ENCODE results near the gene CHRDL2. TPM values are rescaled to one million over a fixed set of nuclear protein-coding genes. Genes with fewer than 3 reads are reported as not detected.

The CHRDL2 gene
- total and polyA plus RNA-seq, 2 of the 13 experiments (the other 11 are each of a cell fraction or from before 2014, with no cell fraction given): 0.04 TPM; not detected in 1

DNA sequence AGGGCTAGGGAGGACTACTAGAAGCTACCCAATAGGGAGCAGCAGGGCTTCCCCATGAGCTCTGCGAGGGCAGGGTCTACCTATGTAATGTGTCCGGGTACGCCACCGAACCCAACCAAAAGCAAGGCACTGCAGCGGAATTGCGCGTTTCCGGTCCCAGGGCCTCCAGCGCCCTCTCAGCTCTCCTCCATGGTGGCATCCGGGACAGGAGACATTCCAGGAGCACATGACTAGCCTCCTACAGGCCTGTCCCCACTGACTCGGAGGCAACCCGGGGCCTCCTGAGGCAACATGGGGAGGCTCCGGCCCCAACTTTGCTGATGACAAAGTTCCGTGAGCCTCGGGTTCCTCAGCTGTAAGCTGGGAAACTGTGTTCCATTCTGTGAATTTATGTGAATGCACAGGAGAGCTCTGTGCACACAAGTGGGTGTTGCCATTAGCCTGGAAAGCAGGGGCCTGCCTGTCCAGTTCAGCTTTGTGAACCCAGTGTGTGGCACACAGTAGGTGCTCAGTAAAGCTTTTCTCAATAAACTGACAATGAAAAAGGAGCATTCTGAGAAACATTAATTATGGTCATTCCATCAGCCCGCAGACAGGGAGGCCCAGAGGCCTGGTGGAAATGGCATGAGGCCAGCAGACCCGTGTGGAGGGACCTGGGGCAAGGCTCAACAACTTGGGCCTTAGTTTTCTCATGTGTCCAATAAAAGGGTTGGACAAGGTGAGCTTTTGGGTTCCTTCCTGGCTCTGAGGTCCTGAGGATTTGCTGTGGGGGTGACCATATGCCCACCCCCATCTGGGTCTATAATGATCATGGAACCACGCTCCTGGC is 50.3 kb downstream of the CHRDL2 start:
- in situ Hi-C loops (cut with HindIII; ENCODE audit: extremely low pct_ligation_motif_present, low pct_unique_long_range_greater_than_20kb): no loop called here
- ChIA-PET CTCF (ENCODE audit: low intra/inter-chr PET ratio, low total read pairs) (no interaction called here), POLR2A (interaction anchor here (1.1 kb wide), 1 partner anchor 8 kb away, joined by 3 read pairs; no protein-coding TSS in a partner anchor)
- BruUV-seq (replicated peaks): no TSS peak
- Histone ChIP-seq H3K4me3 (replicated peaks in 1 of 3; ENCODE audit: insufficient read depth in 1 of 3, low read depth in 2 of 3, low read length in 3 of 3) (no peak overlapping the region), H4K20me1 (ENCODE audit: insufficient read depth, low read length) (no peaks in the 10 kb centered on the region), H2AFZ (ENCODE audit: low read length) (no peak overlapping the region), H3K27me3 (ENCODE audit: control insufficient read depth in 1 of 2, insufficient read depth in 2 of 2, low read length in 2 of 2) (peaks cover 1 to 2% of the 10 kb centered on the region in 2 experiments; a peak in 2 of 5 replicates), H3K9me3 (ENCODE audit: low read length) (no peaks in the 10 kb centered on the region), H3K27ac (ENCODE audit: extremely low read length, insufficient read depth, low read length) (no peak overlapping the region), H3K4me2 (ENCODE audit: low read depth, low read length) (no peak overlapping the region), H3K9ac (ENCODE audit: insufficient read depth, low read depth, low read length) (no peak overlapping the region), H3K36me3 (replicated peaks in 1 of 2; ENCODE audit: control insufficient read depth in 1 of 2, insufficient read depth in 2 of 2, low read length in 2 of 2) (no peaks in the 10 kb centered on the region), H3K79me2 (ENCODE audit: insufficient read depth, low read length) (no peaks in the 10 kb centered on the region), H3K4me1 (ENCODE audit: insufficient read depth, low read length) (no peaks in the 10 kb centered on the region)
- 59% methylated on average over 13 of the region's 18 CpGs for WGBS (ENCODE audit: low lambda C conversion rate)
- TF ChIP-seq MED8 (CRISPR knock-in tag; IDR thresholded peaks at IDR 0.05; ENCODE audit: insufficient replicate concordance) (no peak), RAD51 (IDR thresholded peaks at IDR 0.05; ENCODE audit: borderline replicate concordance) (no peak), GTF3A (CRISPR knock-in tag; conservative IDR thresholded peaks at IDR 0.05) (no peak), ZNF567 (CRISPR knock-in tag; IDR thresholded peaks at IDR 0.05; ENCODE audit: borderline replicate concordance) (no peak), POGK (CRISPR knock-in tag; conservative IDR thresholded peaks at IDR 0.05) (no peak), HOMEZ (CRISPR knock-in tag; IDR thresholded peaks at IDR 0.05; ENCODE audit: low read depth) (no peak), ELK4 (CRISPR knock-in tag; IDR thresholded peaks at IDR 0.05; ENCODE audit: borderline replicate concordance) (no peak)
- TF ChIP-seq, protein P1, sequence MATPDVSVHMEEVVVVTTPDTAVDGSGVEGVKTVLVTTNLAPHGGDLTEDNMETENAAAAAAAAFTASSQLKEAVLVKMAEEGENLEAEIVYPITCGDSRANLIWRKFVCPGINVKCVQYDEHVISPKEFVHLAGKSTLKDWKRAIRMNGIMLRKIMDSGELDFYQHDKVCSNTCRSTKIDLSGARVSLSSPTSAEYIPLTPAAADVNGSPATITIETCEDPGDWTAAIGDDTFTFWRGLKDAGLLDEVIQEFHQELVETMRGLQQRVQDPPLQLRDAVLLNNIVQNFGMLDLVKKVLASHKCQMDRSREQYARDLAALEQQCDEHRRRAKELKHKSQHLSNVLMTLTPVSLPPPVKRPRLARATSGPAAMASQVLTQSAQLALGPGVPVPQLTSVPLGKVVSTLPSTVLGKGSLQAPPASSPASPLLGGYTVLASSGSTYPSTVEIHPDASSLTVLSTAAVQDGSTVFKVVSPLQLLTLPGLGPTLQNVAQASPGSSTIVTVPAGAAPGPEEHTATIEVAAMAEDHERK (CRISPR knock-in tag; IDR thresholded peaks at IDR 0.05; ENCODE audit: low read depth): no peak
- TF ChIP-seq, protein P2, sequence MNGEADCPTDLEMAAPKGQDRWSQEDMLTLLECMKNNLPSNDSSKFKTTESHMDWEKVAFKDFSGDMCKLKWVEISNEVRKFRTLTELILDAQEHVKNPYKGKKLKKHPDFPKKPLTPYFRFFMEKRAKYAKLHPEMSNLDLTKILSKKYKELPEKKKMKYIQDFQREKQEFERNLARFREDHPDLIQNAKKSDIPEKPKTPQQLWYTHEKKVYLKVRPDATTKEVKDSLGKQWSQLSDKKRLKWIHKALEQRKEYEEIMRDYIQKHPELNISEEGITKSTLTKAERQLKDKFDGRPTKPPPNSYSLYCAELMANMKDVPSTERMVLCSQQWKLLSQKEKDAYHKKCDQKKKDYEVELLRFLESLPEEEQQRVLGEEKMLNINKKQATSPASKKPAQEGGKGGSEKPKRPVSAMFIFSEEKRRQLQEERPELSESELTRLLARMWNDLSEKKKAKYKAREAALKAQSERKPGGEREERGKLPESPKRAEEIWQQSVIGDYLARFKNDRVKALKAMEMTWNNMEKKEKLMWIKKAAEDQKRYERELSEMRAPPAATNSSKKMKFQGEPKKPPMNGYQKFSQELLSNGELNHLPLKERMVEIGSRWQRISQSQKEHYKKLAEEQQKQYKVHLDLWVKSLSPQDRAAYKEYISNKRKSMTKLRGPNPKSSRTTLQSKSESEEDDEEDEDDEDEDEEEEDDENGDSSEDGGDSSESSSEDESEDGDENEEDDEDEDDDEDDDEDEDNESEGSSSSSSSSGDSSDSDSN (CRISPR knock-in tag; IDR thresholded peaks at IDR 0.05): no peak
- intact Hi-C loops (cut with micrococcal nuclease; ENCODE audit: unreplicated experiment): no loop called here
- DNase-seq (ENCODE audit: low spot score) (no peak), ATAC-seq (peak; percentile 8; the same call in 1 of the 3 replicates), FAIRE-seq (no peak)
